ENCODE results near the gene RIN1. TPM values are rescaled to one million over a fixed set of nuclear protein-coding genes. Genes with fewer than 3 reads are reported as not detected.
"Not testable (repeated sequence)": the region's sequence is repeated elsewhere in the genome, so short reads cannot be mapped to it uniquely, and the experiment has no call there.

Gene RIN1, protein sequence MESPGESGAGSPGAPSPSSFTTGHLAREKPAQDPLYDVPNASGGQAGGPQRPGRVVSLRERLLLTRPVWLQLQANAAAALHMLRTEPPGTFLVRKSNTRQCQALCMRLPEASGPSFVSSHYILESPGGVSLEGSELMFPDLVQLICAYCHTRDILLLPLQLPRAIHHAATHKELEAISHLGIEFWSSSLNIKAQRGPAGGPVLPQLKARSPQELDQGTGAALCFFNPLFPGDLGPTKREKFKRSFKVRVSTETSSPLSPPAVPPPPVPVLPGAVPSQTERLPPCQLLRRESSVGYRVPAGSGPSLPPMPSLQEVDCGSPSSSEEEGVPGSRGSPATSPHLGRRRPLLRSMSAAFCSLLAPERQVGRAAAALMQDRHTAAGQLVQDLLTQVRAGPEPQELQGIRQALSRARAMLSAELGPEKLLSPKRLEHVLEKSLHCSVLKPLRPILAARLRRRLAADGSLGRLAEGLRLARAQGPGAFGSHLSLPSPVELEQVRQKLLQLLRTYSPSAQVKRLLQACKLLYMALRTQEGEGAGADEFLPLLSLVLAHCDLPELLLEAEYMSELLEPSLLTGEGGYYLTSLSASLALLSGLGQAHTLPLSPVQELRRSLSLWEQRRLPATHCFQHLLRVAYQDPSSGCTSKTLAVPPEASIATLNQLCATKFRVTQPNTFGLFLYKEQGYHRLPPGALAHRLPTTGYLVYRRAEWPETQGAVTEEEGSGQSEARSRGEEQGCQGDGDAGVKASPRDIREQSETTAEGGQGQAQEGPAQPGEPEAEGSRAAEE
- 1 to 10 TPM; 4.8 to 9.0 (median 6.5) TPM for polyA plus RNA-seq

DNA sequence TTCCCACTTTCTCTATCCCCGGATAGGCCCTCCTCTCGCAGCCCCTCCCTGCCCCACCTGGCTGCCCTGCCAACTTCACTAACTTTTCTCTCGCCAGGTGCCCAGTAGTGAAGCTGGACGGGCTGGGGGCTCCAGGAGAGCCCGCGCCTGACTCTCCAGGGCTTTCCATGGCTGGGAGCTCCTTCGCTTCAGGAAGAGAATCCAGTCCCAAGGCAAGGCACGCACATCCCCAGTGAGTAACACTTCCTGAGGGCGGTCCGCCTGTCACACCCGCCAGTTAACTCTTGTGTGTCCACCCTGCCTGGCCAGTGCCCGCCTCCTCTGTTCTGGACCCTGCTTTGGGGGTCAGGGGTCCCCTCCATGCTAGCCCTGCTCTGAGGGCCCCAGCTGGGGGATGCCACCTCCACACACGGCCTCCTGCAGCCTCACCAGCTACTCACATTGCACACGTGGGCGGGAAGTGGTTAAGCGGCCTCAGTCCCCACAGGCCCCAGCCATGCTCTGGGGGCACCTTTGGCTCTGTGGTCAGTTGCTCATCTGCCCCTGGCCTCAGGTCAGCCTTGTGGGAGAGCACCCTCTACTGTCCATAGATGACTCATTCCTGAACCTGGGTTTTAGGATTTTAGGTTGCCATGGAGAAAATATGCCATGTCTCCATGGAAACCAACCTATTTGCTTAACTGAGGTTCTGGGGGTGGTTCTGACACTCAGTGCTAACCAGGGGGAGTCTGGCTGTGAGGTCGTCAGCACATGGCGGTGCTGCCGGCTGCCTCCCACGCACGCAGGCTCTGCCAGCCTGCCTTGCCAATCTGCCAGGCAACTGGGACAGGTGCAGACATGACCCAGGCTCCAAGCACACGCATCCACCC lies at the start of gene RIN1:
Gene RIN1 (minus strand): TSS at position 201 of the 869 bp plus-strand sequence. CDS start 32 bp downstream, at position 169.
- WGBS, 3 donors, result 11 to 15% (median 13%) methylated on average over 22 of the region's 22 CpGs
- H3K27ac ChIP-seq (ENCODE audit: low read depth, low read length), result no peak within 1 kb of the TSS

DNA sequence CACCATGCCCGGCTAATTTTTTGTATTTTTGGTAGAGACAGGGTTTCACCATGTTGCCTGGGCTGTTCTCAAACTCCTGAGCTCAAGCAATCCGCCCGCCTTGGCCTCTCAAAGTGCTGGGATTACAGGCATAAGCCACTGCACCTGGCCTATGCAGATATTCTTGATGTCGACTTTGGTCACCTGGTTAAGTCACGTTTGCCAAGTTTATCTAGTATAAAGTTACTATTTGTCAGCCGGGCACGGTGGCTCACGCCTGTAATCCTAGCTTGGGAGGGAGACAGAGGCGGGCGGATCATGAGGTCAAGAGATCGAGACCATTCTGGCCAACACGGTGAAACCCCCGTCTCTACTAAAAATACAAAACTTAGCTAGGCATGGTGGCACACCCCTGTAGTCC lies 48.1 kb upstream of the RIN1 start:
- H3K27ac ChIP-seq (ENCODE audit: low read depth, low read length), result not testable (repeated sequence)
- WGBS, 3 donors, result 68 to 87% (median 85%) methylated on average over 13 of the region's 13 CpGs

DNA sequence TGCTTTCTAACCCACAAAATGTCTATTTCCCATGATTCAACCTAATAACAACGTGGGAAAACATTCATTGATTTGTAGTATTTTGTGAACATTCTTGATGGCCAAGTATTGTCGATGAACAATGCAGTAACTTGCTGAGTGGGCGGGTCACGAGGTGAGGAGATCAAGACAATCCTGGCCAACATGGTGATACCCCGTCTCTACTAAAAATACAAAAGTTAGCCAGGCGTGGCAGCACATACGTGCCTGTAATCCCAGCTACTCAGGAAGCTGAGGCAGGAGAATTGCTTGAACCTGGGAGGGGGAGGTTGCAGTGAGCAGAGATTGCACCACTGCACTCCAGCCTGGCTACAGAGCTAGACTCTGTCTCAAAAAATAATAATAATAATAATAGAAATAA lies 44.0 kb upstream of the RIN1 start:
- not testable (repeated sequence) for H3K27ac ChIP-seq (ENCODE audit: low read depth, low read length)
- 19 to 23% (median 21%) methylated on average over 7 of the region's 7 CpGs for WGBS, 3 donors

DNA sequence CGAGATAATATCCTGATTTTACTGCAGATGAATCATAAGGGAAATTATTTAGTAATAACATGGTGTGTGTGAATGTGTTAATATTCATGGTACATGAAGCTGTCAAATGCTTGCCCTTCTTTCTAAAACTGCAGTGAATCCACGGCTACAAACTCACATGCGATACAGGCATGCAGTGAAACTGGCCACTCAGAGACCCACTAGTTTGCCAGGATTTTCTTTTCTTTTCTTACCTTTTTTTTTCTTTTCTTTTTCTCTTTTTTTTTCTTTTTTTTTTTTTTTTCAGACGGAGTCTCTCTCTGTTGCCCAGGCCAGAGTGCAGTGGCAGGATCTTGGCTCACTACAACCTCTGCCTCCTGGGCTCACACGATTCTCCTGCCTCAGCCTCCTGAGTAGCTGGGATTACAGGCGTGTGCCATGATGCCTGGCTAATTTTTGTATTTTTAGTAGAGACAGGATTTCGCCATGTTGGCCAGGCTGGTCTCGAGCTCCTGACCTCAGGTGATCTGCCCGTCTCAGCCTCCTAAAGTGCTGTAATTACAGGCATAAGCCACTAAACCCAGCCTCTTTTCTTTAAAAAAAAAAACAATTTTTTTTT lies 37.6 kb upstream of the RIN1 start:
- H3K27ac ChIP-seq (ENCODE audit: low read depth, low read length), result not testable (repeated sequence)
- WGBS, 3 donors, result 78 to 84% (median 80%) methylated on average over 9 of the region's 9 CpGs

DNA sequence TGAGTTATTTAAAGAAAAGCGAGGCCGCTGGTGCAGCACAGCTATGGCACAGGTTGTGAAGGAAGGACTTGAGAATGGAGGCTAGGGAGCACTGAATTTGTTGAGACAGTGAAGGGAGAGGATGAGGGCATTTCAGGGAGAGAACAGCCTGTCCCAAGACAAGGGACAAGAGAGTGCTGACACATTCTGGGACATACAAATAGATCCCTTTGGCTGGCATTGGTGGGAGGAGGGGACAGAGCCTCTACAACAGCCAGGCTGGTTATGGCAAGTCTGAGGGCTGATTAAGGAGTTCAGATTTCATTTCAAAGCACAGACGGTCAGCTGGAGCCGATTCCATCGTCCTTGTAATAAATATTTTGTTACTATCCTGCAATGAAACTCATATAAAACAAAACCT lies 37.0 kb upstream of the RIN1 start:
- no peak overlapping the region for H3K27ac ChIP-seq (ENCODE audit: low read depth, low read length)
- 40 to 73% (median 71%) methylated on average over 5 of the region's 5 CpGs for WGBS, 3 donors

DNA sequence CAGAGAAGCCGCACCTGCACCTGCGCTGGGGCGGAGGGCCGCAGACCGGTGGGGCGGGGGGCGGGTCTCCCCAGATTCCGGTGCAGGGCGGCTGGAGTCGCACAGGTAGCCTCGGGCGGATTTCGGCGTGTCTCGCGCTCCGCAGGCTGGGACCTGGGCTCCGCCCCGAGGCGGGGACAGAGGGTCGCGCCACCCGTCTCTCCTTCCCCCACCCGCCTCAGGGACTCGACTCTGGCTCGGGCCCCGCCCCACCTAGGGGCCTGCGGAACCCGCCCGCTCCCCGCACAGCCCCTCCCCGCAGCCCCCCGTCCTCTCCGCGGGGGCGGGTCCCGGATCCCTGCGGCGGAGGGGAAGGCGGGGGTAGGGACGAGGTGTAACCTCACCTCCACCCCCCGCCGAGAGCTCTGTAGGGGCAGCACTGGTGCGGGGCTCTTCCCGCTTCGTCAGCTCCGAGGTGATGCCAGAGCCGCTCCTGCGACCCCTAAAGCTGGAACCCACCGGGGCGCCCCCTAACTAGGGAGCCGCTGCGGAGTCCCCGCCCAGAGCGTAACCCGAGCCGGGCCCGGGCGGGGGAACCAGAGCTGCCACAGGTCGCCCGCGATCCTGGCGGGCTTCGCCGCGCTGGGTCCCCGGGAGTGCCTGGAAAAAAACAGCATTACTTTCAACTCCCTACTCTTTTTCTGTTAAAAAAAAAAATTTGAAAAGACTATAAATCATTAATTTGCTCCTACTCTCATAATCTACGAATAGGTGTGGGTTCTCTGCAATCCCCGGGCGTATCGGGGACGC lies 35.6 kb upstream of the RIN1 start, which contains the start of gene SLC29A2:
Gene SLC29A2 (minus strand): TSS at position 134 of the 789 bp plus-strand sequence. CDS start 169 bp downstream, outside the sequence.
- H3K27ac ChIP-seq (ENCODE audit: low read depth, low read length), result no peak within 1 kb of the TSS

DNA sequence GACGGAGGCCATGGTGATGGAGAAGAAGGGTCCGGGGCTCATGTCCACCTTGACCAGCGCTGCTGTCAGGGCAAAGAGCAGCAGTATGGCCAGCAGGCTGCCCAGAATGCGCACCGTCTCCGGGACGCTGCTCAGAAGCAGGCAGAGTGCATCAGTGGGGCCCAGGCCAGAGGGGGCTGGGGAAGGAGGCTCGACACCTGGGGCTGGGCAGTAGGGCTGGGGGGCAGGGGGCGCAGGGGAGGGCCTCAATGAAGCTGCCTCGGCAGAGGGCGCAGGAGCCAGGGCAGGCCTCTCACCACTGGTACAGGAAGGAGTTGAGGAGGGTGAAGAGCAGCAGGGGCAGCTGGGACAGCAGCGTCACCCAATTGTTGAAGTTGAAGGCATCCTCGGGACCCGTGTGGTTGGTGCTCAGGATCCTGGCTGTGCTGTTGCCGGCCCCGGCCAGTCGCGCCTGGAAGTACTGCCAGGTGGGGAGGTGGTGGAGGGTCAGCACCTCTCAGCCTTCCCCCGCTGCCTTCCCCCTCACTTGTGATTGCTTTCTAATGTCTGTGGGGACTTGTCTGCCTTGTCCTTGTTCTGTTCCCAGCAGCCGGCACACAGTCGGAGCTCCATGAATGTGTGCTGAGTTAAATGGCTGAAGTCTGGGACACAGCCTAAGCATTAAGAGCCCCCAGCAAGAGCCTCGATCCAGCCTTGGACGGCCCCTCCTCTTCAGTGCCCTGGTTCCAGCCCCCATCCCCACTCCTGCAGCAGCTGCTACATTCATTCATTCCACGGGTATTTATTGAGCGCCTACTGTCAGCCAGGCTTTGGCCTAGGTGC lies 33.0 kb upstream of the RIN1 start:
- WGBS, 3 donors, result 89% methylated on average over 25 of the region's 25 CpGs

More for the DNA sequence above, 35.6 kb upstream of the RIN1 start, which contains the start of gene SLC29A2:
- 0 to 1% (median 1%) methylated on average over 58 to 72 of the region's 72 CpGs for WGBS, 3 donors

DNA sequence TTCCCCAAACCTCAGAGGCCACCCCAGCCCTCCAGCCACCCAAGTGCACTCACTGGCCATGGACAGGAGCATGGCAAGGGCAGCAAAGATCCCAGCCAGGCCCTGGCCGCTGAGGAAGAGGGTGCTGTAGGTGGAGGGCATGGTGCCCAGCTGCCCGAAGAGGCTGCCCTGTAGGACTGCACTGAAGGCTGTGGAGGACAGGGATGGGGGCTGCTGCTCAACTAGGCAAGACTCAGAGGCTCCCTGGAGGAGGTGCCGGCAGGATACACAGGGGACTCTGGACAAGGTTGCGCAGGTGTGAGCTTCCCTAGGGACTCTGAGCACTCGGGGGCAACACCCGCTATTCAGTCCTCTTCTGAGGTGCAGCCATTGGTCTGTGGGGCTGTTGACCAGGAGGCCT lies 32.2 kb upstream of the RIN1 start:
- H3K27ac ChIP-seq (ENCODE audit: low read depth, low read length), result no peak overlapping the region
- WGBS, 3 donors, result 89 to 92% (median 91%) methylated on average over 6 of the region's 6 CpGs

More for the DNA sequence above, 33.0 kb upstream of the RIN1 start:
- H3K27ac ChIP-seq (ENCODE audit: low read depth, low read length), result no peak overlapping the region

DNA sequence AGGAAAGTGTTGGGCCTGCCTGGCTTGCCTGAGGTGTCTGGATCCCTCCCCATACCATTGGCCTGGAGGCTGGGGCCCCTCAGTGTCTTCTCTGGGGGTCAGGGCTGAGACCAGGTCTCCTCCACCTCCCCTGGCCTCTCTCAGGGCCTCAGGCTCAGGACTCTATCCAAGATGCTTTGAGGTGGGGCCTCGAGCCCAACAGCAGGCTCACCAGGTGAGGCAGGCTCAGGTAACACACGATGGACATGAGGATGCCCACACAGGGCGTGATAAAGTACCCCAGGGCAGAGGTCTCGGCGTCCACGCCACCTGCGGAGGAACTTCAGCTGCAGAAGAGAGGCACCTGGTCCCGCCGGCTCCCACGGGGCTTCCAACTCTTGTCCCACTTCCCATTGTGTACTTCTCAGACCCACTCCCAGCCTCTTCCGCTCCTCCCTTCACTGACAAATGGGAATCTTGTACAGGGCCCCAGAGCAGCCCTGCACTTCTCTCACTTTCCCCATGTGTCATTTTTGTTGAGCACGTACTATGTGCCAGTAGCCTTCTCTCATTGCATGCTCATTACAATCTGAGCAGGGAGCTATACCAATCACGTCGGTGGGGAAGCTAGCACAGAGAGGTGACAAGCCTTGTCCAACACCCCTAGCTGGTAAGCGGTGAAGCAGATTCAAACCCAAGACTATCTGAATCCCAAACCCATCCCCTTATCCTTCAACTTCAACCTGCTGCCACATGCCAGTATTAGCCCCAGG lies 31.5 kb upstream of the RIN1 start:
- 88 to 90% (median 88%) methylated on average over 15 of the region's 15 CpGs for WGBS, 3 donors
- H3K27ac ChIP-seq (ENCODE audit: low read depth, low read length), result no peak overlapping the region

DNA sequence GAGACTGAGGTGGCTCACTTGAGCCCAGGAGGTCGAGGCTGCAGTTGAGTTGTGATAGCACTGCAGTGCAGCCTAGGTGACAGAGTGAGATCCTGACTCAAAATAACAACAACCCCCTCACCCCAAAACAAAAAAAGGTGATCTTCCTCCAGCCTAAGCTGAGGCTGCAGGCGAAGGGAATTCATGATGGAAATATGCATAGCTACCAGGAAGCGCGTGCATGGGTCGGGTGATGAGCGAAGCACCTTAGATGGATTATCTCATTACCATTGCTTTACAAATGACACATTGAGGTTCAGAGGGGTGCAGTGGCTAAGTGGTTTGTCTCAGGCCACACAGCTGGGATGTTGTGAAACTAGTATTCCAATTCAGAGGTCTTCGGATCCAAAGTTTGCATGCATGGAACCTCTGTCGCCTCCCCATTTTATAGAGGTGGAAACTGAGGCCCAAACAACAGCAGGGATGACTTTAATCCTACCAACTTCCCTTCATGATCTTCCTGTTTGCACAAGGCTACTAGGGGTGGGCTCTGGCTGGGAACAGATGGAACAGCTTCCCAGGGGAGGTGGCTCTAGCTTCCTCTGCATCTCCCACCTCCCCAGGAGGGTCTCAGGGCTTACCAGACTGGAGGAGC lies 30.7 kb upstream of the RIN1 start:
- 93 to 94% (median 94%) methylated on average over 8 of the region's 8 CpGs for WGBS, 3 donors
- H3K27ac ChIP-seq (ENCODE audit: low read depth, low read length), result no peak overlapping the region

DNA sequence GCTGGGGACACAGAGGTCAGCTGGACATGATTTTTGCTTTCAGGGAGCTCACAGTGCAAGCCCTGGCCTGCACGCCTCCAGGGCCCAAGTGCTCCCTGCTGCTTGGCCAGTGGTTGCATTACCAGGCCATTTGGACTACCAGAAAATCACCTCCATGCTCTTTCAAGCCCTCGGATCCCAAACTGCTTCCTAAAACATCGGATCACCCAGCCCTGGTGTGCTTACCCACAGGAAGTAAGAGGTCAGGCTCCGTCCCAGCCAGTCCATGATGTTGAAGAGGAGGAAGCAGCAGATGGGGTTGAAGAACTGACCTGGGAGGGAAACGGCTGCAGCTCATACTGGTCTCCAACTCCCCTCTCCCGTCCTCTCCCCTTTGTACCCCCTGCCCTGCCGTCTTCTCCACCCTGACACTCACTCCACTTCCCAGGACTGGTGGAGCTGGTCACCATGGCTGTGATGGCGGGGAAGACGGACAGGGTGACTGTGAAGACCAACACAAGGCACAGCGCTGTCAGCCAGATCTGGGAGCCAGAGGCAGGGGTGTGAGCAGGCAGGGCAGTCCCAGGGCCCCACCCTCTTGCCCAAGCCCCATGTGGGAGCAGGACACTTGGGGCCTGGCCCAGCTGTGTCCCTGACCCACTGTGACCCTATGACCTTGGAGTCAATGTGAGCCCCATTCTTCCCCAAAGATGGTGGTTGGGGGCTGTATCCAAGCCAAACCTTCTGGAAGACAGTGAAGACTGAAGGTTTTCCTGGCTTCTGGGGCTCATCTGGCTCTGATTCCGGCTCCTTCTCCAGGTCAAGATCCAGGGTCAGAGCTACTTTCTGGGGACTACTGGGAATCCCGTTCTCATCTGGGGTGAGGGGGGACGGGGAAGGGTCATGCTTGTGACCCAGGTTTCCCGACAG lies 29.7 kb upstream of the RIN1 start:
- H3K27ac ChIP-seq (ENCODE audit: low read depth, low read length), result no peak overlapping the region
- 68 to 89% (median 74%) methylated on average over 14 of the region's 14 CpGs for WGBS, 3 donors

DNA sequence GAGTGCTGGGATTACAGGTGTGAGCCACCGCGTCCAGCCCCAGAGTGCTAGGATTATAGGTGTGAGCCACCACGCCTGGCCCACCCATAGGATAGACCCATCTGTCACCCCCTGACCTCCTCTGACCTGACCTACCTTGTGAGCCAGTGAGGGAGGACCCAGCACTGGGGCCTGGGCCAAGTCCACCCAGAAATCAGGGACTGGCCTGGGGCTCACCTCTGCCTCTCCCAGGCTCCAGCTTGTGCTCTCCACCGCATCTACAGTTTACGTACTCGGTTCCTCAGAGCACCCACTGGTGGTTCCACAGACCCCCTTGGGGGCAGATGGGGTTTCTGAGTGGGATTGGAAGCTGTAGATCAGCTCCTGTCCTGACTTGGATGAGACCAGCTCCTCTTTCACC lies 28.9 kb upstream of the RIN1 start:
- no peak overlapping the region for H3K27ac ChIP-seq (ENCODE audit: low read depth, low read length)
- 95 to 98% (median 96%) methylated on average over 6 of the region's 6 CpGs for WGBS, 3 donors

DNA sequence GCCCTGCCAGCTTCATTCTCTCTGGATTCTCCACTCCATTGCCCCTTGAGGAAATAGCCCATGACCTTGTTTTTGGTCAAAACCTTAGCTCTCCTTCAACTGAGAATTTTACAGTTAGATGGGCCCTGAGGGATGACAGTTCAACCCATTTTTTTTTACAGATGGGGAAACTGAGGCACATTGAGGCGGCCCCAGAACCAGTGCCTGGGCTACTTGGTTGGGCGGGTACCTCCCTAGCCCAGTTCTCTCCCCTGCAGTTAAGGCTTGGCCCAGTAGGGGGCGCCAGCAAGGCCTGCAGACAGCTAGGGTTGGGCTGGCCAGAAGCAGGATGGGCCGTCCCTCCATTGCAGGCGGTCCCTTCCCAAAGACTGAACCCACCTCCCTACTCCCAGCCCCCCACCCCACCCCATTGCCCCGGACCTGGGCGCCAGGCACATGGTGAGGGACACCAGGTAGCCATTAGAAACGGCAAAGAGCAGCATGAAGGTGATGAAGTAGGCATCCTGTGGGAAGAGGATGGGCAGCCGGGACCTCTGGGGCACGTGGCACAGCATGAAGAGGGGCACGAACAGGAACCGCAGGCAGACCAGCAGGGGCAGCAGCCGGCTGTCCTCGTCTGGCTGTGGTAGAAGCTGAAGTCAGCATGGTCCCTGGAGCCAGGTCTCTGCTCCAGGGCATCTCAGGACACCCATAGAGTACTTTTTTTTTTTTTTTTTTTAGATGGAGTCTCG lies 27.7 kb upstream of the RIN1 start:
- WGBS, 3 donors, result 73 to 87% (median 77%) methylated on average over 15 of the region's 15 CpGs
- no peak overlapping the region for H3K27ac ChIP-seq (ENCODE audit: low read depth, low read length)

DNA sequence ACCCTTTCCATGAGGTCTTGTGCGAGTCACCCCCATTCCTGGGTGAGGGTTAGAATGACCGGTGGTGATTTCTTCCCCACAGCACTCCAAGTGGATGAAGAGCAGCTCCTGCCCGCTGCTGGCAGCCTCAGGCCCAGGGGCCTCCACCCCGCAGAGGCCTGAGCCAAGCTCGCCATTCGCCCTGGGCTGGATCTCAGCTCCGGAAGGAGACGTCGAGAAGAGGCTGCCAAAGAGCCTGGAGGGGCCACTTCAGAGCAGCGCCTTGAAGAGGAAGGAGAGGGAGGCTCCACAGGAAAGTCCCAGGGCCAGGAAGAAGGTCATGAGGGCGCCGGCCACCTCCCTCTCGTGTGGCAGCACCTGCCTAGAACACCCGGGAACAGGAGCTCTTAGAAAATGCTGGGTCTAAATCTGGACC lies 27.0 kb upstream of the RIN1 start:
- WGBS, 3 donors, result 69 to 87% (median 72%) methylated on average over 14 of the region's 14 CpGs
- H3K27ac ChIP-seq (ENCODE audit: low read depth, low read length), result no peak overlapping the region

All from adipose tissue (tissue), 3 donors.